Testis (tissue), 3 donors: ENCODE results near the gene GPNMB. TPM values are rescaled to one million over a fixed set of nuclear protein-coding genes. Genes with fewer than 3 reads are reported as not detected.

Experiments
- DNase-seq: peaks from one replicate; pipeline ENCODE4 v3.0.0-alpha.2; 2019
- H3K27ac ChIP-seq, 2 donors: fragments of 200-600 bp; sonication (generic); one replicate each; pipeline ENCODE4 v1.5.1; 2019
- H3K27me3 ChIP-seq: fragments of 200-600 bp; sonication (generic); one replicate; pipeline ENCODE4 v1.5.1; 2019
- H3K36me3 ChIP-seq: fragments of 200-600 bp; sonication (generic); one replicate; pipeline ENCODE4 v1.5.1; 2017; ENCODE audit warnings: low read depth; ENCODE audit errors: missing control alignments
- H3K4me1 ChIP-seq: fragments of 200-600 bp; sonication (generic); one replicate; pipeline ENCODE4 v1.5.1; 2019
- H3K4me3 ChIP-seq, 2 donors: fragments of 200-600 bp; sonication (generic); one replicate each; pipeline ENCODE4 v1.5.1; 2017 to 2019
- H3K9me3 ChIP-seq: fragments of 200-600 bp; sonication (generic); one replicate; pipeline ENCODE4 v1.5.1; 2017
- CTCF ChIP-seq, 3 experiments: fragments of 450-650 bp in 2 of 3; fragments of 200-600 bp in 1 of 3; sonication (generic) in 1 of 3; IDR thresholded peaks; one replicate each; pipeline ENCODE4 v1.5.1; 2016 to 2019; ENCODE audit warnings: antibody characterized with exemption in 3 of 3, mild to moderate bottlenecking in 2 of 3, moderate library complexity in 1 of 3
- POLR2A ChIP-seq: fragments of 450-650 bp; IDR thresholded peaks from one replicate; pipeline ENCODE4 v1.6.1; 2017; ENCODE audit warnings: antibody characterized with exemption, mild to moderate bottlenecking, moderate library complexity
- WGBS, 2 donors: methylation state at CpG; one replicate each; pipeline ENCODE4 v1.1.5; 2018; 5-methylcytosine and 5-hydroxymethylcytosine counted together
- intact Hi-C: fragments of 100-400 bp; cut with DNase I; formaldehyde crosslinking; loops from one replicate; pipeline ENCODE4 v1.15.1; 2023; ENCODE audit warnings: low total_unique reads
- polyA plus RNA-seq: library from polyadenylated mRNA; stranded (reverse); fragments of 350-450 nt; fragmentation: Illumina TruSeq; extraction: RNeasy Lipid Tissue Mini Kit (QIAGEN cat#74804); gene quantifications from one replicate; pipeline ENCODE4 v1.2.3, GENCODE V29; 2014; ENCODE audit warnings: low read depth, low replicate concordance; ENCODE audit not compliant: insufficient read depth
- total RNA-seq, 2 donors: library from RNA; depleted of rRNA; stranded (reverse); fragments of >200 nt; gene quantifications; one replicate each; pipeline ENCODE4 v1.2.3, GENCODE V29; 2016

The GPNMB gene
- total and polyA plus RNA-seq, 3 donors from 2014 or later: 15.6 to 81.9 (median 33.6) TPM

GRCh38 chr7:23205909-23206767 is 40.4 kb upstream of the GPNMB start:
- Histone ChIP-seq H3K4me3 (peak overlapping the region; percentile 50 to 71), H3K9me3 (no peaks in the 10 kb centered on the region), H3K36me3 (no peaks in the 10 kb centered on the region), H3K27me3 (no peaks in the 10 kb centered on the region), H3K27ac (peak overlapping the region; percentile 86 to 90), H3K4me1 (peaks cover 4% of the 10 kb centered on the region)
- TF ChIP-seq POLR2A (no peak), CTCF (IDR thresholded peaks at IDR 0.05) (no peak)
- intact Hi-C loops: no loop called here
- DNase-seq: peak; percentile 53
- WGBS, 2 donors: 30 to 33% methylated on average over 32 to 52 of the region's 76 CpGs

GRCh38 chr7:23207021-23207420 is 39.6 kb upstream of the GPNMB start:
- Histone ChIP-seq H3K4me3 (peak overlapping the region in 1 of 2 donors; percentile 50), H3K27ac (peak overlapping the region in 1 of 2 donors; percentile 86), H3K9me3 (no peaks in the 10 kb centered on the region), H3K4me1 (peaks cover 4% of the 10 kb centered on the region), H3K36me3 (no peaks in the 10 kb centered on the region), H3K27me3 (no peaks in the 10 kb centered on the region)
- no peak for DNase-seq
- intact Hi-C loops: no loop called here
- TF ChIP-seq CTCF (IDR thresholded peaks at IDR 0.05): no peak
- TF ChIP-seq POLR2A: no peak
- 71 to 86% methylated on average over 2 of the region's 2 CpGs for WGBS, 2 donors

- WGBS, 2 donors: 82 to 86% methylated on average over 3 of the region's 3 CpGs
- no peak for DNase-seq
- no peak for TF ChIP-seq POLR2A
- TF ChIP-seq CTCF (IDR thresholded peaks at IDR 0.05): no peak
- no peaks in the 10 kb centered on the region for H3K27me3 ChIP-seq
- no peaks in the 10 kb centered on the region for H3K36me3 ChIP-seq
- no peak overlapping the region for H3K4me3 ChIP-seq
- H3K27ac ChIP-seq: no peak overlapping the region
- intact Hi-C loops: no loop called here
- no peaks in the 10 kb centered on the region for H3K9me3 ChIP-seq
- peaks cover 4% of the 10 kb centered on the region for H3K4me1 ChIP-seq
These were observed 38.7 kb upstream of the GPNMB start for GRCh38 chr7:23207884-23208283.

DNA sequence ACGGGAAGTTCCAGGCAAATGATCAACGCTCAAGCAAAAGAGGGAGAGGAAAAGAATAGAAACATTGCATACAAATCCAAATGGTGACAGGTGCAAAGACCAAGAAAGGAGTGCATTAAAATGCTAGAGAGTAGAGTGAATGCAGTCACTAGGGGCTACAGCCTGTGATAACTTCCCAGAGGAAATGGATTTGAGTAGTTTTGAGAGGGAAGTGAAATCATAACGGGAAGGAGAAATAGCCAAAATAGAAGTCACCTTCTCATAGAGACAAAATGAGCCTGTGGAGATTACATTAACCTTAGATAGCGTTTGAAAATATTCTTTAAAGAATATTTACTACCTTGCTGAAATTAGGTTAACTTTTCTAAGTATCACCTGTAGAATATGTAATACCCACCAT is 38.3 kb upstream of the GPNMB start:
- Histone ChIP-seq H3K27me3 (no peaks in the 10 kb centered on the region), H3K9me3 (no peaks in the 10 kb centered on the region), H3K4me1 (peaks cover 4% of the 10 kb centered on the region), H3K36me3 (no peaks in the 10 kb centered on the region), H3K4me3 (no peak overlapping the region), H3K27ac (no peak overlapping the region)
- TF ChIP-seq POLR2A: no peak
- TF ChIP-seq CTCF (IDR thresholded peaks at IDR 0.05): no peak
- no peak for DNase-seq
- intact Hi-C loops: no loop called here
- WGBS, 2 donors: 62 to 89% methylated on average over 4 of the region's 4 CpGs

DNA sequence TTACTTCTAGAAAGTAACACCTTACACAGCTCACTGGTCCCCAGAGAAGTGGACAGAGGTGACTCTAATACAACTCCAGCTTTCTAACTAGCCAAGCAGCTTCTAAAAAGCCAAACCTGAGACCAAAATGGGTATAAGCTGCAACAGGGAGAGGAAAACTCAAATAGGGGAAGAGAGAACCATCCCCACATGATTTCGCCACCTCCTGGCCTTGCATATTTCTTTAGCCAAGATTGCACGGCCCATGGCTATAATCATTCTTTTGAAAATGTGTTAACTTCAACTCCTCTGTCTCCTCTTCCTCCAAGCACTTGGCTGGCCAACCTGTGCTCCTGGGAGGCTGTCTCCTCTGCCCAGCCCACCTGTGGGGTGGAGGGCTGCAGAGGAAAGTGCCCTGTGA is 36.1 kb upstream of the GPNMB start:
- H3K4me3 ChIP-seq: no peak overlapping the region
- no peak for DNase-seq
- intact Hi-C loops: no loop called here
- H3K36me3 ChIP-seq: no peaks in the 10 kb centered on the region
- WGBS, 2 donors: 74 to 77% methylated on average over 2 of the region's 2 CpGs
- no peak overlapping the region for H3K27ac ChIP-seq
- no peak for TF ChIP-seq POLR2A
- TF ChIP-seq CTCF (IDR thresholded peaks at IDR 0.05): no peak
- peaks cover 4% of the 10 kb centered on the region for H3K4me1 ChIP-seq
- H3K9me3 ChIP-seq: no peaks in the 10 kb centered on the region
- H3K27me3 ChIP-seq: no peaks in the 10 kb centered on the region
